DOHH2 (cell line): Measurements from ENCODE around the gene EPG5.

ENCODE experiments used
- H3F3A ChIP-seq: fragments of 200-600 bp; sonication (generic), shearing (Covaris generic); 2 replicates; pipeline ENCODE4 v1.6.0; 2016; ENCODE audit warnings: antibody characterized with exemption, mild to moderate bottlenecking; ENCODE audit not compliant: control insufficient read depth, insufficient read depth
- H3K27ac ChIP-seq: fragments of 200-600 bp; sonication (generic); 2 replicates; pipeline ENCODE4 v1.5.1; 2014; ENCODE audit warnings: low read depth, mild to moderate bottlenecking, low read length, moderate library complexity
- H3K27me3 ChIP-seq: fragments of 200-600 bp; sonication (generic); 2 replicates; pipeline ENCODE4 v1.6.1; 2014; ENCODE audit warnings: mild to moderate bottlenecking, low read length, mixed read lengths; ENCODE audit not compliant: control insufficient read depth
- H3K36me3 ChIP-seq: fragments of 200-600 bp; sonication (generic); 2 replicates; pipeline ENCODE4 v1.6.1; 2014; ENCODE audit warnings: mild to moderate bottlenecking, low read length, moderate library complexity, mixed read lengths; ENCODE audit not compliant: control insufficient read depth
- H3K4me1 ChIP-seq: fragments of 200-600 bp; sonication (generic); 2 replicates; pipeline ENCODE4 v1.6.1; 2014; ENCODE audit warnings: mild to moderate bottlenecking, low read length, mixed read lengths; ENCODE audit not compliant: control insufficient read depth
- H3K4me2 ChIP-seq: fragments of 200-600 bp; sonication (generic); 2 replicates; pipeline ENCODE4 v1.6.0; 2014; ENCODE audit warnings: mild to moderate bottlenecking, low read length, moderate library complexity
- H3K4me3 ChIP-seq: fragments of 200-600 bp; sonication (generic); 2 replicates; pipeline ENCODE4 v1.5.1; 2014; ENCODE audit warnings: mild to moderate bottlenecking, low read length, mixed read lengths
- H3K79me2 ChIP-seq: fragments of 200-600 bp; sonication (generic); 2 replicates; pipeline ENCODE4 v1.6.1; 2014; ENCODE audit warnings: mild to moderate bottlenecking, low read length, mixed read lengths; ENCODE audit not compliant: control insufficient read depth
- H3K9me2 ChIP-seq: fragments of 200-600 bp; sonication (generic); replicated peaks from 2 replicates; pipeline ENCODE4 v1.6.1; 2014; ENCODE audit warnings: mild to moderate bottlenecking, low read length, mixed read lengths; ENCODE audit not compliant: control insufficient read depth
- H3K9me3 ChIP-seq: fragments of 200-600 bp; sonication (generic); 2 replicates; pipeline ENCODE4 v1.6.1; 2014; ENCODE audit warnings: antibody characterized with exemption, low read length, mixed read lengths; ENCODE audit not compliant: control insufficient read depth, insufficient read depth
- H4K20me1 ChIP-seq: fragments of 200-600 bp; sonication (generic); 2 replicates; pipeline ENCODE4 v1.6.0; 2014; ENCODE audit warnings: low read depth, mild to moderate bottlenecking, antibody characterized with exemption, low read length, moderate library complexity; ENCODE audit not compliant: control insufficient read depth, insufficient read depth
- EZH2phosphoT487 ChIP-seq: fragments of 200-600 bp; sonication (generic); IDR thresholded peaks from 2 replicates; pipeline ENCODE4 v1.6.1; 2017; ENCODE audit warnings: borderline replicate concordance, mild to moderate bottlenecking, antibody characterized with exemption, low read length, moderate library complexity, mixed read lengths
- TF ChIP-seq, protein P1 (sequence below): fragments of 200-600 bp; sonication (generic); IDR thresholded peaks from one replicate; pipeline ENCODE4 v1.5.1; 2014; ENCODE audit warnings: antibody characterized with exemption, mild to moderate bottlenecking, low read depth, low read length; ENCODE audit not compliant: poor library complexity, severe bottlenecking

EPG5 gene

DNA sequence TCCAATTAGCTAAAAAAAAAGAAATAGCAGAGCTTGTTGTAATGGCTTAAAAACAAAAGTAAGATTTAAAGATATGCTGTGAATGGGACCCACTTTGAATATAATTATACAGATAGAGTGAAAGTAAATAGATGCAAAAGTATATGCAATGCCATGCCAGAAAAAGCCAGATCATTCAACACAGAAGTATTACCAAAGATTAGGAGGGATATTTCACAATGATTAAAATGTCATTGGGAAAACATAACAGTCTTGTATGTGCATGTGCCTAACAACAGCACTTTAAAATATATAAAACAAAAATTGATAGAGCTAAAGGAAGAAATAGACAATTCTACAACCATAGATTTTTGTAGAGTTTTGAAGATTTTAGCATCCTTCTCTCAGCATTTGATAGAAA lies 161.6 kb downstream of the EPG5 start:
- Histone ChIP-seq H3K36me3 (no peaks in the 10 kb centered on the region), H3K27me3 (no peaks in the 10 kb centered on the region), H3K79me2 (no peaks in the 10 kb centered on the region), H3K9me3 (no peaks in the 10 kb centered on the region), H3F3A (no peaks in the 10 kb centered on the region), H3K4me3 (no peak overlapping the region), H4K20me1 (no peaks in the 10 kb centered on the region), H3K4me2 (no peak overlapping the region), H3K4me1 (no peaks in the 10 kb centered on the region), H3K9me2 (no peaks in the 10 kb centered on the region), H3K27ac (no peak overlapping the region)
- TF ChIP-seq, protein P1, sequence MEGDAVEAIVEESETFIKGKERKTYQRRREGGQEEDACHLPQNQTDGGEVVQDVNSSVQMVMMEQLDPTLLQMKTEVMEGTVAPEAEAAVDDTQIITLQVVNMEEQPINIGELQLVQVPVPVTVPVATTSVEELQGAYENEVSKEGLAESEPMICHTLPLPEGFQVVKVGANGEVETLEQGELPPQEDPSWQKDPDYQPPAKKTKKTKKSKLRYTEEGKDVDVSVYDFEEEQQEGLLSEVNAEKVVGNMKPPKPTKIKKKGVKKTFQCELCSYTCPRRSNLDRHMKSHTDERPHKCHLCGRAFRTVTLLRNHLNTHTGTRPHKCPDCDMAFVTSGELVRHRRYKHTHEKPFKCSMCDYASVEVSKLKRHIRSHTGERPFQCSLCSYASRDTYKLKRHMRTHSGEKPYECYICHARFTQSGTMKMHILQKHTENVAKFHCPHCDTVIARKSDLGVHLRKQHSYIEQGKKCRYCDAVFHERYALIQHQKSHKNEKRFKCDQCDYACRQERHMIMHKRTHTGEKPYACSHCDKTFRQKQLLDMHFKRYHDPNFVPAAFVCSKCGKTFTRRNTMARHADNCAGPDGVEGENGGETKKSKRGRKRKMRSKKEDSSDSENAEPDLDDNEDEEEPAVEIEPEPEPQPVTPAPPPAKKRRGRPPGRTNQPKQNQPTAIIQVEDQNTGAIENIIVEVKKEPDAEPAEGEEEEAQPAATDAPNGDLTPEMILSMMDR: no peak
- no peak for TF ChIP-seq EZH2phosphoT487

DNA sequence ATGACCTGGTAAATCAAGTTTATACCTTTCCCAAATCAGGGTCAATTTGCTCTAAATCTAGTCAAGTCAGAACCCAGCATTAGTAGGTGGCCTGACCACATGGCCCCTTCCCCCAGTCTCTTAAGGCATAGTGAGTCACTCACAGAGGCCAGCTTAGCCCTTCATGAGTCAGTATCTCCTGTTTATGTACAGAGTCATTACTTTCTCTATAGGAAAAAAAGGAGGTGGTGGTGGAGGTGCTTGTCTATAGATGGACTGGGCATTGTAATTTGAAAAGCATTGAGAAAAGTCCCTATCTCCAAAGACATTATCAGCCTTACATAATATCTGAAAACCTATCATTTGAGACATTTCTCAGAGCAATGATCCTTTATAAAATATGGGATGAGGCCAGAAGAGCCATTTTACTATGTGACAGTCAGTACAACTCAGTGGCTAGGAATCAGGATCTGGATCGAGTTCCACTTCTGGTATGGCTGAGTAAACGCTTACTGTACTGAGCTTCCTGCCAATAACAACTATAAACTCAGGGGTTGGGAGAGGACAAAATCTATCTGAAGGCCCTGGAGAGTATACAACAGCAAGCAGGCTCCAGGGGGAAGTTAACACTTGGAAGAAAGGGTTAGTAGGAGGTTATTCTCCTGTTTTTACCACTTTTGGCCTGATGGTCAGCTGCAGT lies 164.2 kb downstream of the EPG5 start:
- H3F3A ChIP-seq: no peaks in the 10 kb centered on the region
- no peak overlapping the region for H3K4me3 ChIP-seq
- TF ChIP-seq EZH2phosphoT487: no peak
- TF ChIP-seq, protein P1: no peak
- no peaks in the 10 kb centered on the region for H3K27me3 ChIP-seq
- H4K20me1 ChIP-seq: no peaks in the 10 kb centered on the region
- no peak overlapping the region for H3K27ac ChIP-seq
- no peaks in the 10 kb centered on the region for H3K9me2 ChIP-seq
- no peaks in the 10 kb centered on the region for H3K79me2 ChIP-seq
- no peaks in the 10 kb centered on the region for H3K36me3 ChIP-seq
- H3K4me1 ChIP-seq: no peaks in the 10 kb centered on the region
- no peak overlapping the region for H3K4me2 ChIP-seq
- H3K9me3 ChIP-seq: no peaks in the 10 kb centered on the region

DNA sequence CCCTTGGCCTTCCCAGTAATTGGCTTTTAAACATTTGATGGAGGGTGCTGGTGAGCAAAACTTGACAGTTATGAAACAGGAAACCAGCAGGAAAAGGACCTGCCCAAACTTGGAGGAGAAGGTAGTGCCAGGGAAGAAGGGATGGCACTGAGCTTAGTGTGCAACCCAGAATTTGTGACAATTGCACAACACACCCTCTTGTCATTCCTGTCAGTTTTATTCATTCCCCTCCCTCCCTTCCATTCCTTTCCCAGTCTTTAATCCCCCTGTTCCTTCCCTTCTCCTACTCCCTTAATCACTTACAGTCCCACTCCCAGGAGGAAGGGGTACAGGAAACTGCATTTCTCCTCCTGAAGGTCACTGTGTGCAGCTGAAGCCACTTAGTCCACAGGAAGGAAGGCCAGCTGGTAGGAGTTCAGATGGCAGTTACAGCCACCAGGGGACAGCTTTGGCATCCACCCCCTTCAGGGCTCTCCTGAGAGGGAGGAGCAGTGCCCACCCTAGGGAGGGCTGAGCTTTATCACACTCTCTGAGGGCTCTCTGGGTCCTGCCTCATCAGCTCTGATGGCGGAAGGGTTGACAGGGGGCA lies 165.6 kb downstream of the EPG5 start:
- Histone ChIP-seq H3K9me3 (no peaks in the 10 kb centered on the region), H3K79me2 (no peaks in the 10 kb centered on the region), H3K36me3 (no peaks in the 10 kb centered on the region), H3K4me3 (no peak overlapping the region), H3K4me1 (no peaks in the 10 kb centered on the region), H3K4me2 (no peak overlapping the region), H3K27ac (no peak overlapping the region), H3K27me3 (no peaks in the 10 kb centered on the region), H3K9me2 (no peaks in the 10 kb centered on the region), H3F3A (no peaks in the 10 kb centered on the region), H4K20me1 (no peaks in the 10 kb centered on the region)
- TF ChIP-seq, protein P1: no peak
- TF ChIP-seq EZH2phosphoT487: no peak
